Ovary (tissue), 9 donors: ENCODE results near the gene PWP2. TPM values are rescaled to one million over a fixed set of nuclear protein-coding genes. Genes with fewer than 3 reads are reported as not detected.

Experiments
- DNase-seq, 5 donors: peaks; one replicate each; pipeline ENCODE4 v3.0.0-alpha.2; 2019 to 2020
- H3K27ac ChIP-seq, 2 donors: fragments of 200-600 bp; one replicate each; pipeline versions ENCODE4 v1.5.1 to v1.8.0; 2019 to 2022
- H3K27me3 ChIP-seq: fragments of 200-600 bp; one replicate; pipeline ENCODE4 v1.8.0; 2022
- H3K36me3 ChIP-seq: fragments of 200-600 bp; sonication (generic); one replicate; pipeline ENCODE4 v1.5.1; 2019
- H3K4me1 ChIP-seq: one replicate; pipeline ENCODE4 v1.8.1; 2013; ENCODE audit warnings: mild to moderate bottlenecking, moderate library complexity; ENCODE audit not compliant: insufficient read depth
- H3K4me3 ChIP-seq: fragments of 200-600 bp; sonication (generic); one replicate; pipeline ENCODE4 v1.5.1; 2017
- H3K9me3 ChIP-seq, 2 donors: fragments of 200-600 bp in 1 of 2; sonication (generic) in 1 of 2; one replicate each; pipeline versions ENCODE4 v1.5.1 to v1.8.1; 2013 to 2019; ENCODE audit warnings: mild to moderate bottlenecking in 1 of 2, moderate library complexity in 1 of 2
- EP300 ChIP-seq: sonication (generic); formaldehyde crosslinking; IDR thresholded peaks from one replicate; pipeline ENCODE4 v1.6.1; 2017; ENCODE audit warnings: antibody characterized with exemption
- POLR2A ChIP-seq: fragments of 450-650 bp; IDR thresholded peaks from one replicate; pipeline ENCODE4 v1.6.1; 2017; ENCODE audit warnings: antibody characterized with exemption, mild to moderate bottlenecking, moderate library complexity
- WGBS, 3 donors: extraction: QIAGEN DNeasy Blood & Tissue Kit in 1 of 3; methylation state at CpG; one replicate each; pipeline versions ENCODE4 v1.1.5 to v1.1.7; 2013 to 2017; 5-methylcytosine and 5-hydroxymethylcytosine counted together
- intact Hi-C, 4 donors: fragments of 100-400 bp; cut with DNase I; formaldehyde crosslinking; loops; one replicate each; pipeline versions ENCODE4 v1.11.0 to v1.15.1; 2022 to 2023
- polyA plus RNA-seq, 2 donors: library from polyadenylated mRNA; stranded (reverse); fragments of 200-250 nt in 1 of 2; fragments of 350-450 nt in 1 of 2; fragmentation: Illumina TruSeq in 1 of 2; extraction: RNeasy Lipid Tissue Mini Kit (QIAGEN cat#74804) in 1 of 2; gene quantifications; one replicate each; pipeline ENCODE4 v1.2.3, GENCODE V29; 2013 to 2014
- total RNA-seq, 7 donors: library from RNA; depleted of rRNA in 2 of 7; stranded (reverse); fragments of >200 nt in 2 of 7; fragmentation: NEBNext Ultra II Directional in 3 of 7; extraction: Animal tissue kit (Norgen Biotek cat#: 25700) in 3 of 7; gene quantifications; one replicate each; pipeline versions ENCODE4 v1.1.0 to v1.2.4, GENCODE V29; 2016 to 2023
- TF ChIP-seq, protein P1 (sequence below), 3 donors: fragments of 450-650 bp in 2 of 3; fragments of 200-600 bp in 1 of 3; IDR thresholded peaks; one replicate each; pipeline versions ENCODE4 v1.5.1 to v1.8.0; 2016 to 2022; ENCODE audit warnings: antibody characterized with exemption in 3 of 3, mild to moderate bottlenecking in 1 of 3
- donor health status: DM: no; HTN: no; CAD: no; lungs with moderate emphysema.
- donor health status: DM: no; HTN: no; CAD: no.
- donor health status: Bipolar disorder and iron deficiency.
- donor health status: DM: yes; HTN: yes; CAD: no.
- donor health status: DM: no; HTN: no; CAD: no.
- donor health status: DM: yes; HTN: yes; CAD: no.

PWP2 gene
- total and polyA plus RNA-seq, 9 donors: 1.2 to 9.3 (median 4.3) TPM

DNA sequence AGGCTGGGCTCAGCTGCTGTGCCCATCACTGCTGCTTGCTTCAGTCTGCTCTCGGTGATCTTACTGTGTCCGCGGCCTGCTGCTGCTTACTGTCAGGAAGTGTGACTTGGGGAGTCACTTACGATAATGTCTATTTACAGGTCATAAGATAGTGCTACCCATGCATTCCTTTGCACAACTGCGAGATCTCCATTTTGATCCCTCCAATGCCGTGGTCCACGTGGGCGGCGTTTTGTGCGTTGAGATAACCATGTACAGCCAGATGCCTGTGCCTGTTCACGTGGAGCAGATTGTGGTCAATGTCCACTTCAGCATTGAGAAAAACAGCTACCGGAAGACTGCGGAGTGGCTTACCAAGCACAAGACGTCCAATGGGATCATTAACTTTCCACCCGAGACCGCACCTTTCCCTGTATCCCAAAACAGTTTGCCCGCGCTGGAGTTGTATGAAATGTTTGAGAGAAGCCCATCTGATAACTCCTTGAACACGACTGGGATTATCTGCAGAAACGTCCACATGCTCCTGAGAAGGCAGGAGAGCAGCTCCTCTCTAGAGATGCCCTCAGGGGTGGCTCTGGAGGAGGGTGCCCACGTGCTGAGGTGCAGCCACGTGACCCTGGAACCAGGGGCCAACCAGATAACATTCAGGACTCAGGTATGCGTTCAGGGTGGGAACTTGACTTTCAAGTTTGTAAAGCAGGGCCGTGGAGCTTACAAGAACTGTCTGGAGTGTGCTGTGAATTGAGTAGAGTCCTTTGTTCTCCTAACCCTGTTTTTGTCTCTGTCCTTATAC lies 24.4 kb upstream of the PWP2 start:
- no peak overlapping the region for H3K4me3 ChIP-seq
- WGBS, 3 donors: 84 to 87% (median 85%) methylated on average over 24 of the region's 24 CpGs
- no peak for DNase-seq
- no peaks in the 10 kb centered on the region for H3K27me3 ChIP-seq
- H3K9me3 ChIP-seq: no peaks in the 10 kb centered on the region
- TF ChIP-seq, protein P1, sequence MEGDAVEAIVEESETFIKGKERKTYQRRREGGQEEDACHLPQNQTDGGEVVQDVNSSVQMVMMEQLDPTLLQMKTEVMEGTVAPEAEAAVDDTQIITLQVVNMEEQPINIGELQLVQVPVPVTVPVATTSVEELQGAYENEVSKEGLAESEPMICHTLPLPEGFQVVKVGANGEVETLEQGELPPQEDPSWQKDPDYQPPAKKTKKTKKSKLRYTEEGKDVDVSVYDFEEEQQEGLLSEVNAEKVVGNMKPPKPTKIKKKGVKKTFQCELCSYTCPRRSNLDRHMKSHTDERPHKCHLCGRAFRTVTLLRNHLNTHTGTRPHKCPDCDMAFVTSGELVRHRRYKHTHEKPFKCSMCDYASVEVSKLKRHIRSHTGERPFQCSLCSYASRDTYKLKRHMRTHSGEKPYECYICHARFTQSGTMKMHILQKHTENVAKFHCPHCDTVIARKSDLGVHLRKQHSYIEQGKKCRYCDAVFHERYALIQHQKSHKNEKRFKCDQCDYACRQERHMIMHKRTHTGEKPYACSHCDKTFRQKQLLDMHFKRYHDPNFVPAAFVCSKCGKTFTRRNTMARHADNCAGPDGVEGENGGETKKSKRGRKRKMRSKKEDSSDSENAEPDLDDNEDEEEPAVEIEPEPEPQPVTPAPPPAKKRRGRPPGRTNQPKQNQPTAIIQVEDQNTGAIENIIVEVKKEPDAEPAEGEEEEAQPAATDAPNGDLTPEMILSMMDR (IDR thresholded peaks at IDR 0.05): no peak
- TF ChIP-seq EP300: no peak
- no peak for TF ChIP-seq POLR2A
- H3K36me3 ChIP-seq: no peaks in the 10 kb centered on the region
- intact Hi-C loops: no loop called here
- no peak overlapping the region for H3K27ac ChIP-seq
- H3K4me1 ChIP-seq: no peaks in the 10 kb centered on the region

DNA sequence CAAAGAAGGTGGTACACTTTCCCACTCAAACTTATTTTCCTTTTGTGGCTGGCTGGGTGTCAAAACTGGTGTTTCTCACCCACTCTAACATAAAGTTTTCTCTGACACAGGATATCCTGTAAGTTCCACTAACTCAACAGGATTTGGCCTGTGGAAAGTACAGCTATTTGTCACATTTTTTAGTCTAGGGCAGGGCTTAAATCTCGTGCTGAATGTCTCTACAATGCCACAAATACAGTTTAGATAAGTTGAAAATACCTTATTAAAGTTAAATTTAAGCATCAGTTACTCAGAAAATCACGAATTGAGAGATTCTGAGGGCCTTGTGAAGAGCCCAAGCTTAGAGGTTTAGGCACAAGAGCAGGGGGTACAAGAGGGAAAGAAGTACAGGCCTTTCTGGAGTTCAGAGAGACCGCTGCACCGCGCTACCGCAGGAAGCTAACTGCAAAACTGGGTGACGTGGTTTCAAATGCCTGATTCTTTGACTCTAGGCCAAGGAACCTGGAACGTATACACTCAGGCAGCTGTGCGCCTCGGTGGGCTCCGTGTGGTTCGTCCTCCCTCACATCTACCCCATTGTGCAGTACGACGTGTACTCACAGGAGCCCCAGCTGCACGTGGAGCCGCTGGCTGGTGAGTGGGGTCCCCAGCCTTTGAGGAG lies 23.4 kb upstream of the PWP2 start:
- WGBS, 3 donors: 29 to 57% (median 45%) methylated on average over 16 of the region's 16 CpGs
- H3K27ac ChIP-seq: peak overlapping the region in 1 of 2 donors; percentile 9
- H3K9me3 ChIP-seq: no peaks in the 10 kb centered on the region
- no peak for DNase-seq
- no peaks in the 10 kb centered on the region for H3K27me3 ChIP-seq
- H3K36me3 ChIP-seq: no peaks in the 10 kb centered on the region
- no peaks in the 10 kb centered on the region for H3K4me1 ChIP-seq
- intact Hi-C loops: no loop called here
- TF ChIP-seq, protein P1 (IDR thresholded peaks at IDR 0.05): no peak
- no peak for TF ChIP-seq EP300
- no peak for TF ChIP-seq POLR2A
- H3K4me3 ChIP-seq: no peak overlapping the region

DNA sequence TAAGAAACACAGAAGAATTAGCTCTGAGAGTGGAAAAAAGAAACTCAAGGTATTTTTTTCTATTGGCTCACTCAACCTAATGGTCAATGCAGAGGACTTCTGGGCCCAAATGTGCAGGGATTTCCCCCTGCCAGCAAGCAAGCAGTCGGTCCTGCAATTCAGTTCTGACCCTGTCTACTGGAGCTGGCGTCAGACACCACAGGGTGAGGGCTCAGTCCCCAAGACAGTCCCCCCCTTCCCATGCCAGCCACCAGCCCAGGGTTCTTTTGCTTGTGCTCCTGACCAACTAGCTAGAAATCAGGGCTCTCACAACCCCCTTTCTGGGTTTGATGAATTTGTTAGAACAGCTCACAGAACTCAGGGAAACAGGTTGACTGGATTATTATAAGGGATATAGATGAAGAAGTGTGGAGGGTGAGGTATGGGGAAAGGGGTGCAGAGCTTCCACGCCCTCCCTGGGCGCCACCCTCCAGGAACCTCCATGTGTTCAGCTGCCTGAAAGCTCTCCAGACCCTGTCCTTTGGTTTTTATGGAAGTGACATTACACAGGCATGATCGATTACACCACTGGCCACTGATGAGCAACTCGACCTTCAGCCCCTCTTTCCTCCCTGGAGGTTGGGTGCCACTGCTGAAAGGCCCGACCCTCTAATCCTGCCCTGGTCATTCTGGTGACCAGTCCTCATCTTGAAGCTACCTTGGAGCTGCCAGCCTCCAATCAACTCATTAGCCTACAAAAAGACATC lies 22.5 kb upstream of the PWP2 start:
- WGBS, 3 donors: 81 to 87% (median 85%) methylated on average over 7 of the region's 7 CpGs
- no peaks in the 10 kb centered on the region for H3K36me3 ChIP-seq
- no peaks in the 10 kb centered on the region for H3K27me3 ChIP-seq
- H3K27ac ChIP-seq: no peak overlapping the region
- H3K4me3 ChIP-seq: no peak overlapping the region
- no peaks in the 10 kb centered on the region for H3K9me3 ChIP-seq
- DNase-seq: no peak
- intact Hi-C loops: no loop called here
- TF ChIP-seq POLR2A (no peak), EP300 (no peak)
- TF ChIP-seq, protein P1 (IDR thresholded peaks at IDR 0.05): no peak
- H3K4me1 ChIP-seq: no peaks in the 10 kb centered on the region

DNA sequence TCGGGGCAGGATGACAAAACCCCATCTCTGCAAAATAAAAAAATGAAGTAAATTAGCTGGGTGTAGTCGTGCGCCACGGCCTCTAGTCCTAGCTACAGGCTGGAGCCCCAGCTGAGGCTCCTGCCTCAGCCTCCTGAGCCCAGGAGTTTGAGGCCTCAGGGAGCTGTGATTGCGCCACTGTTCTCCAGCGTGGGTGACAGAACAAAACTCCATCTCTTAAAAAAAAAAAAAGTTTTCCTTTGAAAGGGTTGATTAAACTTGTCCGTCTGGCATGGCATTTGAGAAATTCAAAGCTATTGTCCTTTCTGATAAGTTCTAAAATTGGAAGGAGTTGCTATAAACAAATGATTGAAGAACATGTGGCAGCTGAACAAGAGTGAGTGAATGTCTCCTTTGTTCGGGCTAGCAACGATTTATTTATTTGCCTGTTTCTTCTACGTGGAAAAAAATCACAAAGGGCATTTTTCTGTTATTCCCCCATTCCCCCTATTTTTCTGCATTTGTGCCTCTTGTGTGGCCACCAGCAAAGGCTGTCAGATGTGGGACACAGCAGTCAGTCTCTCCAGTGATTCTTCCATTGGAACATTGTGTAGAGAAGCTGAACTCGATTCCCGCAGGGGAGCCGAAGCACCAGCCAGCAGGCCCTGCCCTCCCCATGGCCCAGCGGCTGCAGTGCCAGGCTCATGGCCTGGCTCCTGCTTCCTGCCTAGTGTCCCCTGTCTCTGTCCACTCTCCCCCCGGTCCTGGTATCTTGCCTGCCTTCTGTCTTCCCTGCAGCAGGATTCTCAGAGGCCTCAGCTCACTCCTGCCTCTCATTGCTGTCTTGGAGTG lies 21.5 kb upstream of the PWP2 start:
- TF ChIP-seq POLR2A: no peak
- no peak for TF ChIP-seq EP300
- TF ChIP-seq, protein P1 (IDR thresholded peaks at IDR 0.05): no peak
- intact Hi-C loops: no loop called here
- Histone ChIP-seq H3K27me3 (no peaks in the 10 kb centered on the region), H3K9me3 (no peaks in the 10 kb centered on the region), H3K27ac (no peak overlapping the region), H3K4me1 (no peaks in the 10 kb centered on the region), H3K36me3 (no peaks in the 10 kb centered on the region), H3K4me3 (no peak overlapping the region)
- WGBS, 3 donors: 68 to 81% (median 71%) methylated on average over 15 of the region's 15 CpGs
- no peak for DNase-seq
